ENCODE data around the gene PPFIBP1.

Gene PPFIBP1

GRCh38 chr12:27695556-27696292 lies 171.7 kb downstream of the PPFIBP1 start:
- peaks cover 6% of the 10 kb centered on the region for H3K27me3 Mint-ChIP-seq
- H3K36me3 Mint-ChIP-seq = peaks cover 1% of the 10 kb centered on the region
- H3K4me1 Mint-ChIP-seq = no peaks in the 10 kb centered on the region
- no peak overlapping the region for H3K27ac Mint-ChIP-seq
- DNase-seq (ENCODE audit: low spot score in 2 of 2) = no peak
- H3K4me3 Mint-ChIP-seq = no peak overlapping the region
- H3K9me3 Mint-ChIP-seq = no peaks in the 10 kb centered on the region
- no peak for ATAC-seq (ENCODE audit: low read depth)

DNA sequence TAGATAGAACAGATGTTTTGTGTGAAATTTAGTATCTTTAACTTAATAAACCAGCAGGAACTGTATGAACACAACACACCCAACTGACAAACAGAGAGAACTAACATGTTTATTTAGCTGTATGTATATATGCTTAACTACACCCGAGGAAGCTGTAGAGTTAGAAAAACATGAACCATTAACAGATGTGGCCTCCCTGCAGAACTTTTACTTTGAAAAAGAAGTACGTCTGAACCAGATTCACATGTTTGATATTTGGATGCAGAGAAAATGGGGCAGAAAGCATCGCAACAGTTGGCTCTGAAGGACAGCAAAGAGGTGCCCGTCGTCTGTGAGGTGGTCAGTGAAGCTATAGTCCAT lies 172.3 kb downstream of the PPFIBP1 start, which contains the start of gene REP15:
REP15 (plus strand) TSS at position 155 of the 360 bp plus-strand sequence; CDS start at position 271, 116 bp downstream.
- H3K4me3 Mint-ChIP-seq = no peak within 1 kb of the TSS
- H3K36me3 Mint-ChIP-seq = peaks cover 1% of the 10 kb centered on the region
- H3K27me3 Mint-ChIP-seq = peaks cover 8% of the 10 kb centered on the region
- H3K27ac Mint-ChIP-seq = no peak within 1 kb of the TSS
- DNase-seq (ENCODE audit: low spot score in 2 of 2) (no peak), ATAC-seq (ENCODE audit: low read depth) (no peak)
- no peaks in the 10 kb centered on the region for H3K4me1 Mint-ChIP-seq
- no peaks in the 10 kb centered on the region for H3K9me3 Mint-ChIP-seq

- no peak for DNase-seq (ENCODE audit: low spot score in 2 of 2)
- H3K4me1 Mint-ChIP-seq = no peaks in the 10 kb centered on the region
- H3K27me3 Mint-ChIP-seq = peaks cover 9% of the 10 kb centered on the region
- no peaks in the 10 kb centered on the region for H3K9me3 Mint-ChIP-seq
- ATAC-seq (ENCODE audit: low read depth) = no peak
- H3K27ac Mint-ChIP-seq = no peak overlapping the region
- peaks cover 1% of the 10 kb centered on the region for H3K36me3 Mint-ChIP-seq
- H3K4me3 Mint-ChIP-seq = no peak overlapping the region
These were observed 173.0 kb downstream of the PPFIBP1 start for GRCh38 chr12:27696864-27697564.

GRCh38 chr12:27703720-27704452 lies 179.9 kb downstream of the PPFIBP1 start:
- no peaks in the 10 kb centered on the region for H3K9me3 Mint-ChIP-seq
- H3K27ac Mint-ChIP-seq = no peak overlapping the region
- H3K4me1 Mint-ChIP-seq = no peaks in the 10 kb centered on the region
- H3K36me3 Mint-ChIP-seq = no peaks in the 10 kb centered on the region
- ATAC-seq (ENCODE audit: low read depth) (peak; percentile 93), DNase-seq (ENCODE audit: low spot score in 2 of 2) (peak; percentile 52 to 55)
- H3K27me3 Mint-ChIP-seq = peaks cover 5% of the 10 kb centered on the region
- H3K4me3 Mint-ChIP-seq = no peak overlapping the region

- Mint-ChIP-seq H3K9me3 (no peaks in the 10 kb centered on the region), H3K27ac (no peak overlapping the region), H3K4me1 (no peaks in the 10 kb centered on the region), H3K4me3 (no peak overlapping the region), H3K27me3 (peaks cover 4% of the 10 kb centered on the region), H3K36me3 (no peaks in the 10 kb centered on the region)
- ATAC-seq (ENCODE audit: low read depth) = no peak
- no peak for DNase-seq (ENCODE audit: low spot score in 2 of 2)
These were observed 181.3 kb downstream of the PPFIBP1 start for GRCh38 chr12:27705263-27705662.

DNA sequence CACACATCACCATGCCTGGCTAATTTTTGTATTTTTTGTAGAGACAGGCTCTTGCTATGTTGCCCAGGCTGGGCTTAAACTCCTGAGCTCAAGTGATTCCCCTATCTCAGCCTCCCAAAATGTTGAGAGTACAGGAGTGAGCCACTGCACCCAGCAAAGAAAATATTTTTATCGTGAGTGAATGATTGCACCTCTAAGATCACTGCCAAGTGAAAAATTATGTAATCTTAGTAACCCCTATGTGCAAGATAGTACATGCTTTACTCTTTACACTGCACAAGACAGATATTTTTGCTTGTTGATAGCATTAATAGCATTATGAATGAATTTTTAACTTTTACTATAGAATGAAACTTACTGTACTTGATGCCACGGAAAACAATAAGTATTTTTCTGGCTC lies 183.2 kb downstream of the PPFIBP1 start:
- H3K27ac Mint-ChIP-seq = no peak overlapping the region
- DNase-seq (ENCODE audit: low spot score in 2 of 2) (no peak), ATAC-seq (ENCODE audit: low read depth) (no peak)
- H3K9me3 Mint-ChIP-seq = no peaks in the 10 kb centered on the region
- H3K4me1 Mint-ChIP-seq = peaks cover 13% of the 10 kb centered on the region
- no peak overlapping the region for H3K4me3 Mint-ChIP-seq
- H3K36me3 Mint-ChIP-seq = no peaks in the 10 kb centered on the region
- H3K27me3 Mint-ChIP-seq = no peaks in the 10 kb centered on the region

DNA sequence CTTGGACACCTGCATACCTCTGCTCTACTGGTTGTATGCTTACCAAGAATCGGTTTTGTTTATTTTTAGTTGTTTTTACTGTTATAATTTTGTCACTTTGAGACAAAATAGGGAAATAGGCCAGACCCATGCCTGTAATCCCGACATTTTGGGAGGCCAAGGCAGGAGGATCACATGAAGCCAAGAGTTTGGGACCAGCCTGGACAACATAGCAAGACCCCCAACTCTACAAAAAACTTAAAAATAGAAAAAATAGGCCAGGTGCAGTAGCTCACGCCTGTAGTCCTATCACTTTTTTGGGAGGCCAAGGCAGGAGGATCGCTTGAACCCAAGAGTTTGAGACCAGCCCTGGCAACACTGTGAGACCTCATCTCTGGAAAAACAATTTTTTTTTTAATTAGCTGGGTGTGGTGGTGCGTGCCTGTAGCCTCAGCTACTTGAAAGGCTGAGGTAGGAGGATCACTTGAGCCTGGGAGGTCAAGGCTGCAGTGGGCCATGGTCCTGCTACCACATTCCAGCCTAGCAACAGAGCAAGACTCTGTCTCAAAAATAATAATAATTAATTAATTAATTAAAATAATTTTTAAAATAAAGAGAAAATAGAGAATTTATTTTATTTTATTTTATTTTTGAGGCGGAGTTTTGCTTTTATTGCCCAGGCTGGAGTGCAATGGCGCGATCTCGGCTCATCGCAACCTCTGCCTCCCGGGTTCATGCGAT lies 185.4 kb downstream of the PPFIBP1 start:
- Mint-ChIP-seq H3K9me3 (no peaks in the 10 kb centered on the region), H3K36me3 (peaks cover 1% of the 10 kb centered on the region), H3K4me3 (peak overlapping the region; percentile 96), H3K27ac (no peak overlapping the region), H3K27me3 (no peaks in the 10 kb centered on the region), H3K4me1 (peaks cover 21% of the 10 kb centered on the region)
- no peak for ATAC-seq (ENCODE audit: low read depth)
- DNase-seq (ENCODE audit: low spot score in 2 of 2) = no peak

- H3K9me3 Mint-ChIP-seq = no peaks in the 10 kb centered on the region
- peak overlapping the region; percentile 96 for H3K4me3 Mint-ChIP-seq
- peak overlapping the region; percentile 95 for H3K27ac Mint-ChIP-seq
- peaks cover 21% of the 10 kb centered on the region for H3K4me1 Mint-ChIP-seq
- H3K27me3 Mint-ChIP-seq = no peaks in the 10 kb centered on the region
- H3K36me3 Mint-ChIP-seq = peaks cover 1% of the 10 kb centered on the region
- DNase-seq (ENCODE audit: low spot score in 2 of 2) (no peak), ATAC-seq (ENCODE audit: low read depth) (peak; percentile 25)
These were observed 186.1 kb downstream of the PPFIBP1 start for GRCh38 chr12:27709932-27710591.

- Mint-ChIP-seq H3K4me3 (peak within 1 kb of the TSS; percentile 96), H3K9me3 (no peaks in the 10 kb centered on the region), H3K36me3 (peaks cover 1% of the 10 kb centered on the region), H3K27me3 (no peaks in the 10 kb centered on the region), H3K4me1 (peaks cover 21% of the 10 kb centered on the region), H3K27ac (peak within 1 kb of the TSS; percentile 95)
- ATAC-seq (ENCODE audit: low read depth) (peak; percentile 97), DNase-seq (ENCODE audit: low spot score in 2 of 2) (peak; percentile 89 to 93)
These were observed 186.7 kb downstream of the PPFIBP1 start, which contains the start of gene MRPS35 for GRCh38 chr12:27710592-27711316. Gene MRPS35, plus strand, starts transcription at chr12:27710832. Its CDS starts 12 bp downstream, at chr12:27710844.

DNA sequence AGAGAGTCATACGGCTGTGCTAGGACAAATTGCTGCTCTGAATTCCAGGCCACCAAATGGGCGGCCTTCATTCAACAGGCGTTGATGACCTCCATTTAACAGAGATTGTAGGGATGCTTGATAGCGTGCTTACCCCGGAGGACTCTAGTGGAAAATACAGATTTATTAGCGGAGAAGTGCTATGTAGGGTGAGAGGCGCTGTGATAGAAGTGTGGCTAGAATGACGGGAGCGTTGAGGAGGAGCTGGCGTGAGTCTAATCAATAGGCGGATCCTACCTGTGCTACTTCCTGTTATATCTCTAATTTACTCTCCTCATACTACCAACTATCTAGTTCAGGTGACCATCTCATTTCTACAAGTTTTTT lies 187.3 kb downstream of the PPFIBP1 start:
- H3K27me3 Mint-ChIP-seq = no peaks in the 10 kb centered on the region
- H3K36me3 Mint-ChIP-seq = peaks cover 1% of the 10 kb centered on the region
- H3K4me3 Mint-ChIP-seq = peak overlapping the region; percentile 96
- DNase-seq (ENCODE audit: low spot score in 2 of 2) = no peak
- no peaks in the 10 kb centered on the region for H3K9me3 Mint-ChIP-seq
- ATAC-seq (ENCODE audit: low read depth) = no peak
- H3K4me1 Mint-ChIP-seq = peaks cover 21% of the 10 kb centered on the region
- peak overlapping the region; percentile 95 for H3K27ac Mint-ChIP-seq

DNA sequence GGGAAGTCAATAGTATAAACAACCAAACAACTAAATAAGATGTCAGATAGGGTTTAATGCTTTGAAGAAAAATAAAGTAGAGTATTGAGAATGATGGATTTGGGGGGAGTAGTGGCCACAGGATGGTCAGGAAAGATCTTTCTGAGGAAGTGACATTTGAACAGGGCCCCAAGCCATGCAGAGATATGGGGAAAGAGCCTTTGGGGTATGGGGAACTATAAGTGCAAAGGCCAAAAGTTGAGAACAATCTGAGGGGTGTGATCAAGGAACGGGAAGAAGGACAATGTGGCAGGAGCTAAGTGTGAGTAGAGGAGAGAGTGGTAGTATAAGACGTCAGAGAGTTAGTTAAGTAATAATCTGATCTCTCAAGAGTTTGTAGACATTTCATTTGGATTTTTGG lies 188.0 kb downstream of the PPFIBP1 start:
- Mint-ChIP-seq H3K27me3 (no peaks in the 10 kb centered on the region), H3K4me1 (peaks cover 21% of the 10 kb centered on the region), H3K36me3 (peaks cover 3% of the 10 kb centered on the region), H3K27ac (peak overlapping the region; percentile 95), H3K4me3 (peak overlapping the region; percentile 15), H3K9me3 (no peaks in the 10 kb centered on the region)
- DNase-seq (ENCODE audit: low spot score in 2 of 2) = no peak
- ATAC-seq (ENCODE audit: low read depth) = no peak

DNA sequence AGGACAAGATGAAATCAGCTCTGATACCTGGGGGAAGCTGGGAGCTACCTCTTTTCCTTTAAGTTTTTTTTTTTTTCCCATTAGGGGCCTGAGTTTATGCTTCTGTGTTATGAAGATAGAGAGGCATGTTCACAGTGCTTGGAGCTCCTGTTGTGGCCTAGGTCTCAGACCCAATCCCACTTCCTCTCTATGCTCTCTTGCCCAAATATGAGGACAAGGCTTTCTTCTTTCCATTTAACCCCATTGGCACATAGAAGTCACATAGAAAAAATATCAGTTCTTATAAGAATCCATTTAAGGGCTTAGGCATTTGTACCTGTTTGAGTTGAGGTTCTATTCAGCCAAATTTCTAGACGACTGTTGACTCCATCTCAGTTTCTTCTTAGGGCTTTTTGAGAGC lies 199.2 kb downstream of the PPFIBP1 start:
- Mint-ChIP-seq H3K27ac (peak overlapping the region; percentile 28), H3K27me3 (no peaks in the 10 kb centered on the region), H3K4me3 (no peak overlapping the region)

GRCh38 chr12:27730097-27730588 lies 206.1 kb downstream of the PPFIBP1 start:
- no peak overlapping the region for H3K4me3 Mint-ChIP-seq

More for the DNA sequence above, 199.2 kb downstream of the PPFIBP1 start:
- Mint-ChIP-seq H3K9me3 (no peaks in the 10 kb centered on the region), H3K4me1 (no peaks in the 10 kb centered on the region), H3K36me3 (peaks cover 7% of the 10 kb centered on the region)
- ATAC-seq (ENCODE audit: low read depth) (no peak), DNase-seq (ENCODE audit: low spot score in 2 of 2) (no peak)

More at GRCh38 chr12:27730097-27730588, 206.1 kb downstream of the PPFIBP1 start:
- ATAC-seq (ENCODE audit: low read depth) (no peak), DNase-seq (ENCODE audit: low spot score in 2 of 2) (no peak)
- Mint-ChIP-seq H3K27me3 (no peaks in the 10 kb centered on the region), H3K27ac (no peak overlapping the region), H3K4me1 (no peaks in the 10 kb centered on the region), H3K36me3 (peaks cover 9% of the 10 kb centered on the region), H3K9me3 (no peaks in the 10 kb centered on the region)
